Colon (tissue), 2 donors: ENCODE results near the gene RPS4Y1.
"Not testable (repeated sequence)": the region's sequence is repeated elsewhere in the genome, so short reads cannot be mapped to it uniquely, and the experiment has no call there.

Experiments
- FAIRE-seq: peaks from 2 replicates; lab custom pipeline; 2012; peaks lifted over from hg19 to GRCh38; lab: Jason Lieb, UNC
- donor health status: control.
- donor health status: control.

RPS4Y1 gene

DNA sequence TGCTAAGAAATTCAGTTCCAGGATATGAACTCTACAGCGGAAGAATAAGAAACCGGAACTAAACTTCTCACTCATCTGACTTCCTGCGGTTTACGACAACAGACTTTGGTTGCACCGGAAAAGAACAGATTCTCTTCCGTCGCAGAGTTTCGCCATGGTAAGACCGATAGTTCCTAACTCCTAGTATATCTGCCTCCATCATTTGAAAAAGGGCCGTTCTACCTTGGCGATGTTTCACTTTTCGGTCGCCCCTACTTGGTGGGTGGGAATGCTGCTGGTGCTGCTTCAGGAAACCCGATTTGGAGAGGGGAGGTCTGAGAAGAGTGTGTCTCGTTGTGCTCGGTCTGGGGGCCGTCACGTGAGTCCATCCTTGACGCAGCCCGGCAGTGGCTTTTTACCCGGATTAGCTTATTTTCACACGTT, at the start of gene RPS4Y1:
RPS4Y1 (plus strand) TSS at position 132 of the 423 bp plus-strand sequence; CDS start at position 155, 23 bp downstream.
- FAIRE-seq, result no peak

DNA sequence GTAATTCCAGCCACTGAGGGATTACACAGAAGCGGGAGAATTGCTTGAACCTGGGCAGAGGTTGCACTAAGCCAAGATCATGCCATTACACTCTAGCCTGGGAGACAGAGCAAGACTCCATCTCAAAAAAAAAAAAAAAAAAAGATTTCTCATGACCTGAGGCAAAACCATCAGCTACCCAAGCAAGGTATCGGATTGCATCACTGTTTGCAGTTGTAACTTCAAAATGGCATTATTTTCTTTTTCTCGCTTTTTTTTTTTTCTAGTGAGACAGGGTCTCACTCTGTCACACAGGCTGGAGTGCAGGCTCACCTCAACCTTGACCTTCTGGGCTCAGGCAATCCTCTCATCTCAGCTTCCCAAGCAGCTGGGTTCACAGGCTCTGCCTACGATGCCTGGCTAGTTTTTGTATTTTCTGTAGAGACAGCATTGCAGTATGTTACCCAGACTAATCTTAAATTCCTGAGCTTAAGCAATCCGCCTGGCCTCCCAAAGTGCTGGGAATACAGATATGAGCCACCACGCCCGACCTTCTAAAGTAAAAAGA, 44.4 kb upstream of the RPS4Y1 start:
- no peak for FAIRE-seq

DNA sequence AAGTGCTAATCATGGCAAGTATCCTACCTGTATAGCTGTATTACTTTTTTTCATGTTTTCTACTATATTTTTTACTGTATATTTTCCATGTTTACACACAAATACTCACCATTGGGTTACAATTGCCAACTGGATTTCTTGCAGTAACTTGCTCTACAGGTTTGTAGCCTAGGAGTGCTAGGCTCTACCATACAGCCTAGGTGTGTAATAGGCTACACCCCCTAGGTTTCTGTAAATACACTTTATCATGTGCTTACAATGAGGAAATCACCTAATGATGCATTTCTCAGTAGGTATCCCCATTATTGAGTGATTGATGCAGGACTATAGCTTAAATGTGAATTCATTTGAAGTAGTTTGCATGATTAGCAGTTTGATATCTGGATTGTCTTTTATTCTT, 43.4 kb upstream of the RPS4Y1 start:
- FAIRE-seq, result no peak

DNA sequence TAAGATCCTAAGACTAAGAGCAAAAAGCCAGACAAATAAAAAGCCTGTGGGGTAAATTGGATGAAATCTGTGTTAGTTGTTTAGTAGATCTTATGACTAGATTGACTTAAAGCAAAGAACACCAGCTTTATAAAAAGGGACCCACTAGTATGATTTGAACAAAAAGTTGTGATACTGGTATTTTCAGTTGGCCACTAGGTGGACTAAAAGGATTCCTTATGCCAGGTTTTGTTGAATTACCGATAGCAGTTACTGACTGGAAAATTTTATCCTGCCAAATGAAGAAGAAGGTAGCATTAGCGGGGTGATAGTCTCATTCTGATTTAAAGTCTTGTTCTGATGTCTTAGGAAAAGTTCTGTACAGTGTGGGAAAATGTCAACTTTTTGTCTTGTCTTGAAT, 41.2 kb upstream of the RPS4Y1 start:
- no peak for FAIRE-seq

DNA sequence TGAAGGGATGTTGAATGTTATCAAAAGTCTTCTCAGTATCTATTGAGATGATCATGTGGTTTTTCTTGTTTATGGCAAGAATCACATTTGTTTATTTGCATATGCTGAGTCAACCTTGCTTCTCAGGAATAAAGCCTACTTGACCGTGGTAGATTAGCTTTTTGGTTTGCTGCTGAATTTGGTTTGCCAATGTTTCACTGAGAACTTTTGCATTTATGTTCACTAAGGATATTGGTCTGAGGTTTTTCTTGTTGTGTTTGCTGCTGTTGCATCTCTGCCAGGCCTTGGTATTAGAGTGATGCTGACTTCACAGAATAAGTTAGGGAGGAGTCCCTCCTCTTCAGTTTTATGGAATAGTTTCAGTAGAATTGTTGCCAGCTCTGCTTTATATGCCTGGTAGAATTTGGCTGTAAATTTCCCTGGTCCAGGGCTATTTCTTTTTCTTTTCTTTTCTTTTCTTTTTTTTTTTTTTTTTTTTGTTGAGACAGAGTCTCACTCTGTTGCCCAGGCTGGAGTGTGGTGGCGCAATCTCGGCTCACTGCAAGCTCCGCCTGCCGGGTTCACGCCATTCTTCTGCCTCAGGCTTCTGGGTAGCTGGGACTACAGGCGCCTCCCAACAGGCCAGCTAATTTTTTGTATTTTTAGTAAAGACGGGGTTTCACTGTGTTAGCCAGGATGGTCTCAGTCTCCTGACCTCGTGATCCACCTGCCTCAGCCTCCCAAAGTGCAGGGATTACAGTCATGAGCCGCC, 24.1 kb upstream of the RPS4Y1 start:
- FAIRE-seq, result not testable (repeated sequence)

DNA sequence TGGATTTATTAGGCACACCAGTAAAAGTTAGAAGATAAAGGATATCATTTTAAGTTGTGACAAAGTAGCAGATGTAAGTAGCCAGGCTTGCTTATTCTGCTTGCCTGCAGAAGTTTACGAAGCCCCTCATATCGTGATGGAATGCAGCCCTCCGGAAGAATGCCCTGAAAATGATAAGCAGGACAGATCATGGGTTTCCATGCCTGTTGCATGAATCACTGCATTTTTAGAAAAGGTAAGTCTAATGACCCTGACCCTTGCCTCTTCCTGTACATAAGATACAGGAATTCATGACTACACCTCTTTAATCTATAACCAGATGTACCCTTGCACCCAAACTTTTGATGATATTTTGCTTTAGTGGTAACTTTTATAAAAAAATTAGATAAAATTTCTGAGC, 16.9 kb upstream of the RPS4Y1 start:
- no peak for FAIRE-seq

DNA sequence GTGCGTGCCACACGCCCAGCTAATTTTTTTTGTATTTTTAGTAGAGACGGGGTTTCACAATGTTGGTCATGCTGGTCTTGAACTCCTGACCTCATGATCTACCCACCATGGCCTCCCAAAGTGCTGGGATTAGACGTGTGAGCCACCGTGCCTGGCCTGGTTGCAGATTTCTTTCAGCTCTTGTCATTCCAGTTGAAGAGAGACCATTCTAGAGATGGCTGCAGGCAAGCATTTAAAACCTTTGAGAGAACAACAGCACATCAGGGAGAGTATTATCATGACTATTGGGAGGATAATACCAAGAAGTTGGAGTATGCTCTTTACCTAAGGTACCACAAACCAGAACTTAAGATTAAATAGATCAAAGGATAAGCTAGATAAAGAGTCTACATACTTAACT, 12.9 kb upstream of the RPS4Y1 start:
- no peak for FAIRE-seq

DNA sequence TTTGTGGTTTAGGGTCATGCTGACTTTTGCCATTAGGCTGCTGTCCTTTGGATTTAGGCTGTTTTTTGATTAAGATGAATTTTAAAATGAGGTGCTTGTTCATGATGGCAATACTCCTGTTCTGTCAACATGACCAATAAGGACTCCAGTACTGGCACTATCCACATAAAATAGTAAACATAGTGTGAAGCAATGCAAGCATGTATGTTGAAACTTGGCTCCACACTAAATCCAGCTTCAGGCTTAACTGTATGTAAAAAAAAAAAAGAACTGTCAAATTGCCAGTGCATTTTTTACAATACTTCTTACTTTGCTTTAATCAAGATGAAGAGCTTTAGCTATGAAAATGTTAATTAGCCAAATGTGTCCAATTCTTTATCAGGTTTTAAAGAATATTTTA, 6.2 kb upstream of the RPS4Y1 start:
- no peak for FAIRE-seq

DNA sequence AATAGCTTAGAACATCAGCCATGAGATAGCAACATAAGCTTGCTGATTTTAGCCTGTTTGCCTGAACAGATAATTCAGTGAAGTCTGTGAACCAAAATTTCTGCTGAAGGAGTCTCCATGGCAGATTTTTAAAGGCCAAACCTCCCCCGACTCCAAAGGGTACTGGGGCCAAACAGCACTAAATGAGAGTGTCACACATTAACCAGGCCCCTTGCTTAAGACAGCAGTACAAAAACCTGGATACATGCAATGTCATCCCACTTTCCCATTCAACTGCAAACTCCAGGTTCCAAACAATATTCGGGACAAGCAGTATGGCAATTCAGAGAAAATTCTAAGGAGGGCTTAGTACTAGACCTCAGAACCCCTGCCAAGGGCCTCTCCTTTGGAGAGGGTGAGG, 4.3 kb upstream of the RPS4Y1 start:
- no peak for FAIRE-seq

DNA sequence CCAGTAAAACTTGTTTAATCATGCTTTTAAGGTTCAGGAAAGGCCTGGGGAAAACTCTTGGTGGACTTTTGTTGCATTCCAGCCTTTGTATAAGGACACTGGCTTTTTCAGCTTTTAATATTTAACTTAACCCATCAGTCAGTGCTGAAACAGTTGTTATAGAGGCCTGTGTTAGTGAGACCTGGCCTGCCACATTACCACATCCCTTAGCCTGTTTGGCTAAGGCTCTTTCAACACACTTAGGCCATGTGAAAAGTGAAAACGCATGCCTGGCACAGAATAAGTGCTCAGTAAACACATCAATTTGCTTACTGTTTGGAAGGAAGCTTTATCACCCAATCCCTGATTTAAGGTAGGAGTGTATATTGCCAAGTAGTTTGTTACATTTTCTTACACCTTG, 3.5 kb upstream of the RPS4Y1 start:
- no peak for FAIRE-seq

DNA sequence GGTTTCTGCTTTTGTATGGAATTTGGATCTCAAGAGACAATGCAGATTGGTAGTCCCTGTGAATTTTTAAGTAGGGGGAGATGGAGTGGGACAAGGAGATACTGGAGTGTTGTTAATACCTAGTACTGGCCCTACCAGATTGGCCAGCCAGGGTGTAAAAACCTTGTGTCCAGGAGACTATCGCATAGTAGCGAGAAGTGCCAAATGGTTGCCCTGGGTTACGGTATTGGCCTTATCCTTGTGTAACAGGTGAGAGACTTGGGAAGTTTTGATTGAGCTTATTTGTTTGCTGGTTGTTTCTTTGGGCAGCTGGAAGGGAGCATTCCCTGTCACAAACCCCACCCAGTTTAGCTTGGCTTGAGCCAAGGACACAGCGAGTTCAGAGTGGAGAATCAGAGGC, 5.4 kb downstream of the RPS4Y1 start:
- no peak for FAIRE-seq

DNA sequence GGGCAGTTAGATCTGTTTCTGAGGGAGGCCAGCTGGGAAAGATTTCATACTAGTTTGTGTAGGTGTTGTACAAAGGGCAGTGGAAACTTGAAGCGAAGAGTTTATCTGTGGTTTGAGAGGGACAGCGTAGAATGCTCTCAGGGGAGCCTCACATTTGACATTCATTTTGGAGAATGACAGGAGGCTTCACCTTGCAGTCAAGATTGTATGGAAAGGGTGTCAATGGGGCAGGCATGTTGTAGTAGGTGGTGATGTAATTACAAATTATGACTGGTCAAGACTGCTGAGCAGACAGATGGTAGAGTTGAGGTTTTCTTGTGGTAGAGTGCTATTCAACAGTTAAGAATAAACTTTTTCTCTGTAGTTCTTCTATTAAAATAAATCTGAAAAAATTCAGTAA, 7.0 kb downstream of the RPS4Y1 start:
- no peak for FAIRE-seq

DNA sequence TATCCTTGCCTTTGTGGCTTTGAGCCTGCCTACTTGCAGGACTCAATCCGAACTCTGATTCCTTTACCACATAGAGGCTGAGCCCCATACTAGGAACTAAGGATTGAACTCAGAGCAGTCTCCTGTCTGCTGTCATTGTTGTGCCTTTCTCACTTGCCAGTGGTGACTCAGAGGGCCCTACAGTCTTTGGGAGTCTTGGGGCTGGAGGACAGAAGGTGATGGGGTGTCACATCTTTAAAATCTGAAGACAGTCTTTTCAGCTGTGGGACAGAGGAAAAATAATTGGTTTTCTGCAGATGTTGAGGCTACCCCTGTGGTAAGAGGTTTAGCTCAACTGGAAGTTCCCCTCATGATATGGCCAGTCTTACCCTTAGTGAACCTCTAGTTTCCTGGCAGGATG, 8.0 kb downstream of the RPS4Y1 start:
- no peak for FAIRE-seq

DNA sequence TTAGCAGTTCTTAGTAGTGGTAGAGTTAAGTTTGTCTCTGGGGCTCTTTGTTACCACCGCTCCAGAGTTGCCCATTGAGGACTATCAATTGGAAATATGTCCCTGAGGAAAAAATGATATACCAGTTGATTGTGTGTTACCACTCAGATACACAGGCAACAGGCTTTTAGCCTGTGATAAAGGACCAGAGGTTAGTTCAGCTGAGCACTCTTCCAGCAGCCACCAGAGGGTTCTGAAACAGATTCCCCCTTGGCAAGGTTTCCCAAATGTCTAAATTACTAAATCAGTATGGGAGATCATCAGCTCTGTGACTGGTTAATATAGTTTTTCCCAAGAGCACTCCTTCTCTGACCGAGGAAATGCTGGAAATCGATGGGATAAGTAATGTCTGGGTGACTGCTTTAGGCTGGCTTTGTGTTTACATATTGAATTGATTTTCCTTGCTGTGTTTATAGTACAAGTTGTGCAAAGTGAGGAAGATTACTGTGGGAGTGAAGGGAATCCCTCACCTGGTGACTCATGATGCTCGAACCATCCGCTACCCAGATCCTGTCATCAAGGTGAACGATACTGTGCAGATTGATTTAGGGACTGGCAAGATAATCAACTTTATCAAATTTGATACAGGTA, 12.9 kb downstream of the RPS4Y1 start:
- FAIRE-seq, result no peak

DNA sequence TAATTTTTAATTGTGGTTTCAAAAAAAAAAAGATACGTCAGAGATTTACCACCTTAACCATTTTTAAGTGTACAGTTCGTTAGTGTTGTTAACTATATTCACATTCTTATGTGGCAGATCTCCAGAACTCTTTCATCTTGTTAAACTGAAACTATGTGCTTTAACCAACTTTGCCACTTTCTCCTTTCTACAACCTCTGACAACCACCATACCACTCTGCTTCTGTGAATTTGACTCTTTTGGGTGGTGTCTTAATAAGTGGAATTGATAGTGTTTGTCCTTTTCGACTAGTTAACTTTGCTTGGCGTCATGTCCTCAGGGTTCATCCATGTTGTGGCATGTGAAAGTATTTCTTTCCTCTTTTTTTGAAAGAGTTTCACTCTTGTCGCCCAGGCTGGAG, 15.7 kb downstream of the RPS4Y1 start:
- FAIRE-seq, result no peak

DNA sequence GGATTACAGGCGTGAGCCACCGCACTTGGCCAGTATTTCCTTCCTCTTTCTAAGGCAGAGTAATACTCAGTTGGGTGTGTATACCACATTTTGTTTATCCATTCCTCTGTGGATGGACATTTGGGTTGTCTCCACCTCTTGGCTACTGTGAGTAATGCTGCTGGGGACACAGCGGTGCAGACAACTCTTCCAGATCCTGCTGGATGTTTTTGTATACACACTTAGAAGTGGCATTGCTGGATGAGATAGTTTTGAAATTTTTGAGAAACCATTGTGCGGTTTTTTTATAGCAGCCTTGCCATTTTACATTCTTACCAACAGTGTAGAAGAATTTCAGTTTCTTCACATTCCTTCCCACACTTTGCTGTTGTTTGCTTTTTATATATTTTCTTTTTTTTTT, 16.3 kb downstream of the RPS4Y1 start:
- no peak for FAIRE-seq

DNA sequence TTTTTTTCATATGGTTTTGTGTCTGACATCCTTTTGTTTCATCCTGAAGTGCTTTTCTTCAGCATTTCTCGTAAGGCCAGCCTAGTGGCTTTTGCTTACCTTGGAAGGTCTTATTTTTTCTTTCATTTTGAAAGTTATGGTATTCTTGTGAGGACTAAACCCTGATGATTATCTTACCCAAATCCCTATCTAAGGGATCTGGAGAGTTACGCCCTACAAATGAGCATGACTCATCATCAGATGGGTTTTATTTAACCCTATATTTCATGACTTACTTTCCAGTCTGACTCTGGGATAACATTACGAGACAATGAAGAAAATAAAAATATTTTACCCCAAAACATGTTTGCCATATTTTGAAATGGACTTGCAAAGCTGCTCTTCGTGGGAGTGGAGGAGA, 18.4 kb downstream of the RPS4Y1 start:
- no peak for FAIRE-seq

DNA sequence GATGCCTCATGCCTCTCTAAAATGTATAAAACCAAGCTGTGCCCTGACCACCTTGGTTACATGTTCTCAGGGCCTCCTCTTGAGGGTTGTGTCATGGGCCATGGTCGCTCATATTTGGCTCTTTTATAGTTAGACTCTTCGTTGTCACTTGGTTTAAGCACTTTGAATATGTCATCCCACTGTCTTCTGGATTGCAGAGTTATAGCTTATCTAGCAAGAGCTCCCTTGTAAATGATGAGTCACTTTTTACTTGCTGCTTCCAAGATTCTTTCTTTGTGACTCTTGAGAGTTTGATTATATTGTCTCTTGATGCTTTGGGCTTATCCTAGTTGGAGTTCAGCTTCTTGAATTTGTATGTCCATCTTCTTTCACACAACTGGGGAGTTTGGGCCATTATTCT, 19.1 kb downstream of the RPS4Y1 start:
- FAIRE-seq, result no peak

DNA sequence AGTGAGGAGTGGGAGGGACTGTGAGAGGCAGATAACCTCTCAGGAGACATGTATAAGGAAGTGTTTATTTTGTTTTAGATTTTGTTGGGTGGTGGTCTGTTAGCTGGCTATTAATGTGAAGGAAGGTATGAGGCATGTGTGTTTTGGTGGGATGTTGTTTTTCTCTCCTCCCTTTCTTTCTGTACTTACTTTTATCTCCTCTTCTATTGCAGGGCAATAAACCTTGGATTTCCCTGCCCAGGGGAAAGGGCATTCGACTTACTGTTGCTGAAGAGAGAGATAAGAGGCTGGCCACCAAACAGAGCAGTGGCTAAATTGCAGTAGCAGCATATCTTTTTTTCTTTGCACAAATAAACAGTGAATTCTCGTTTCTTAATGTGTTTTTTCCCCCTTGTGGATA, 25.2 kb downstream of the RPS4Y1 start:
- no peak for FAIRE-seq

DNA sequence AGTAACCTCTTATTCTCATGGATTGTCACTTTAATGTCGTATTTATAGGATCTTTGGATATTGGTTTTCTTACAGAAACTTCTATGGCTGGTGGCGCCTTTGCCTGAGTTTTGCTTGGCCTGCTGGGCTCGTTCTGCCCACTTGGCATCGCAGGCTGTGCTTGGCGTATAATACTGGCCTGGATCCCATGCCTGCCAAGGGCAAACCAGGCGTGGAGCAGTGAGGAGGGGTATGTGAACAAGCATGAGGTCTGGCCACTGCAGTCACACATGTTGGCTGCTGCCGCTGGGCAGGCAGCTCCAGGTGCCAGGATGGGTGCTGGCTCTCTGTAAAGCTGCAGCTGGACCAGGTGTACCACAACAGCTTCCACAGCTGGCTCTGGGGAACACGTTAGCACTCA, 26.1 kb downstream of the RPS4Y1 start:
- FAIRE-seq, result no peak

DNA sequence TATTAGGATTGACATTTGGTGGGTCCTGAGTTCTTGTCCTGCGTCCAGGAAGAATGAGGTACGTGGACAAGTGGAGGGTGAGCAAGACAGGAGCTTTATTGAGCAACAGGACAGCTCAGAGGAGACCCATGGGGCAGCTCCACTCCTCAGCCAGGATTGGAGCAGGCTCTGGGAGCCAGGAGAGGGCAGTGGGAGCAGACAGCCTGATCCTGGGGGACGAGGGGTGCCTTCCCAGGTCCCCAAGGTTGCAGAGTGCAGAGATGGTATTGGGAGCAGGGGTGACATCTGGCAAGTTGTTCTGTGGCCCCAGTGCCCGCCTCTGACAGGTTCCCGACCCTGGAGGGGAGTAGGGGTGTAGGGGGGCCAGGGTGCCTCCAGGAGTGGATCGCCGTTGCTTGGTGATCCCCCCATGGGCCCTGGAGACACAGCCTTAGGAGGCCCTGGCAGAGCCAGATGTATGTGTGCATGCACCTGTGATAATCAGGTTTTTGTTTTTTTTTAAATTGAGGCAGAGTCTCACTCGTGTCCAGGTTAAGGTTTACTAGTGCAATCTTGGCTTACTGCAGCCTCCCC, 26.7 kb downstream of the RPS4Y1 start:
- FAIRE-seq, result no peak

DNA sequence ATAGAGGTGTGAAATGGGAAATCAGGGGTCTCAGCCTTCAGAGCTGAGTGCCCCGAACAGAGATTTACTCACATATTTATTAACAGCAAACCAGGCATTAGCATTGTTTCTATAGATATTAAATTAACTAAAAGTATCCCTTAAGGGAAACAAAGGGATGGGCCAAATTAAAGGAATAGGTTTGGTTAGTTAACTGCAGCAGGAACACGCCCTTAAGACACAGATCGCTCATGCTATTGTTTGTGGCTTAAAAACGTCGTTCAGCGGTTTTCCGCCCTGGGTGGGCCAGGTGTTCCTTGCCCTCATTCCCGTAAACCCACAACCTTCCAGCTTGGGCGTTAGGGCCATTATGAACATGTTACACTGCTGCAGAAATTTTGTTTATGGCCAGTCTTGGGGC, 30.8 kb downstream of the RPS4Y1 start:
- not testable (repeated sequence) for FAIRE-seq

DNA sequence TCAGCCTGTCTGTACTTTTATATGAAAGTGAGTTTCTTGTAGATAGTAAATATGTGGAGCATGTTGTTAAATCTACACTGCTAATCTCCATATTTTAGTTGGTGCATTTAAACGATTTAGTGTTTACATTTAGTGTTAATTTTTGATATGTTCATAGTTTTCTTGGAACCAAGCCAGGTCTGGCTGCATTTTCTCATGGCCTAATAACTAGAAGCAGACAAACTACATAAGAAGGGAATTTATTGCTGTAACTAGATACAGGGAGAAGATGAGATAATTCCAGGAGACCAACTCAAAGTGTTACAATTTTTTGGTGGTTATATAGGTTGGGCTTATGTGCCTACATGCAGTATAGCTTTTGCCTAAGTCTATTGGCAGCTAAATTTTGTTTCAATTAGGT, 32.8 kb downstream of the RPS4Y1 start:
- no peak for FAIRE-seq
